Activated naive CD4-positive, alpha-beta T cell treated with anti-CD3 and anti-CD28 coated beads, Interleukin-2, amount 10 ng/mL, durations not matched to agents 7 days and 5 days (primary cell): ENCODE results near the gene PCDHA1.
"Not testable (repeated sequence)": the region's sequence is repeated elsewhere in the genome, so short reads cannot be mapped to it uniquely, and the experiment has no call there.

Source experiments
- CTCF ChIA-PET: fragments of 350-600 bp; sonication (Branson Sonifier 250); formaldehyde crosslinking; loops from one replicate; lab custom pipeline; 2021; ENCODE audit warnings: antibody characterized with exemption; lab: Charles Lee
- DNase-seq: peaks from one replicate; pipeline ENCODE4 v3.0.0-alpha.2; 2020
- H3K27ac Mint-ChIP-seq: one replicate; pipeline ENCODE4 v1.8.0; 2021; ENCODE audit warnings: mild to moderate bottlenecking, moderate library complexity, mixed read lengths
- H3K27me3 Mint-ChIP-seq: one replicate; pipeline ENCODE4 v1.8.0; 2021; ENCODE audit warnings: mild to moderate bottlenecking, mixed read lengths
- H3K36me3 Mint-ChIP-seq: one replicate; pipeline ENCODE4 v1.8.0; 2021; ENCODE audit warnings: mixed read lengths
- H3K4me1 Mint-ChIP-seq: one replicate; pipeline ENCODE4 v1.8.0; 2021; ENCODE audit warnings: mixed read lengths
- H3K4me3 Mint-ChIP-seq: one replicate; pipeline ENCODE4 v1.8.0; 2021; ENCODE audit warnings: mild to moderate bottlenecking, moderate library complexity, mixed read lengths
- H3K9me3 Mint-ChIP-seq: one replicate; pipeline ENCODE4 v1.8.0; 2021; ENCODE audit warnings: mixed read lengths

Gene PCDHA1

GRCh38 chr5:140855772-140856674 is 70.1 kb downstream of the PCDHA1 start, which contains the start of gene PCDHA10:
Gene PCDHA10, plus strand, starts transcription at chr5:140855897. Its CDS starts 152 bp downstream, at chr5:140856049.
- H3K4me3 Mint-ChIP-seq, result no peak within 1 kb of the TSS
- H3K36me3 Mint-ChIP-seq, result no peaks in the 10 kb centered on the region
- no peak for DNase-seq
- CTCF ChIA-PET, result interaction anchor here (1.0 kb wide), 1 partner anchor 13 kb away, joined by 3 read pairs; no protein-coding TSS in a partner anchor
- peak within 1 kb of the TSS; percentile 28 for H3K27ac Mint-ChIP-seq
- peaks cover 20% of the 10 kb centered on the region for H3K9me3 Mint-ChIP-seq
- H3K4me1 Mint-ChIP-seq, result no peaks in the 10 kb centered on the region
- H3K27me3 Mint-ChIP-seq, result peaks cover 4% of the 10 kb centered on the region

DNA sequence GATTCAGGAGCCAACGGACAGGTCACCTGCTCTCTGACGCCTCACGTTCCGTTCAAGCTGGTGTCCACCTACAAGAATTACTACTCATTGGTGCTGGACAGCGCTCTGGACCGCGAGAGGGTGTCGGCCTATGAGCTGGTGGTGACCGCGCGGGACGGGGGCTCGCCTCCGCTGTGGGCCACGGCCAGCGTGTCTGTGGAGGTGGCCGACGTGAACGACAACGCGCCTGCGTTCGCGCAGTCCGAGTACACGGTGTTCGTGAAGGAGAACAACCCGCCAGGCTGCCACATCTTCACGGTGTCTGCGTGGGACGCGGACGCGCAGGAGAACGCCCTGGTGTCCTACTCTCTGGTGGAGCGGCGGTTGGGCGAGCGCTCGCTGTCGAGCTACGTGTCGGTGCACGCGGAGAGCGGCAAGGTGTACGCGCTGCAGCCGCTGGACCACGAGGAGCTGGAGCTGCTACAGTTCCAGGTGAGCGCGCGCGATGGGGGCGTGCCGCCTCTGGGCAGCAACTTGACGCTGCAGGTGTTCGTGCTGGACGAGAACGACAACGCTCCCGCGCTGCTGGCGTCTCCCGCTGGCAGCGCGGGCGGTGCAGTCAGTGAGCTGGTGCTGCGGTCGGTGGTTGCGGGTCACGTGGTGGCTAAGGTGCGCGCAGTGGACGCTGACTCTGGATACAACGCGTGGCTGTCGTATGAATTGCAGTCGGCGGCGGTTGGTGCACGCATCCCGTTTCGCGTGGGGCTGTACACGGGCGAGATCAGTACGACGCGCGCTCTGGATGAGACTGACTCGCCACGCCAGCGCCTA is 71.4 kb downstream of the PCDHA1 start:
- Mint-ChIP-seq H3K4me1 (no peaks in the 10 kb centered on the region), H3K27me3 (peaks cover 4% of the 10 kb centered on the region), H3K9me3 (peaks cover 30% of the 10 kb centered on the region), H3K36me3 (no peaks in the 10 kb centered on the region), H3K4me3 (no peak overlapping the region), H3K27ac (peak overlapping the region; percentile 35)
- no peak for DNase-seq
- CTCF ChIA-PET, result no interaction called here

- Mint-ChIP-seq H3K27me3 (peaks cover 7% of the 10 kb centered on the region), H3K4me3 (no peak overlapping the region), H3K27ac (no peak overlapping the region), H3K9me3 (peaks cover 28% of the 10 kb centered on the region), H3K36me3 (no peaks in the 10 kb centered on the region), H3K4me1 (no peaks in the 10 kb centered on the region)
- CTCF ChIA-PET, result no interaction called here
- no peak for DNase-seq
Observed at GRCh38 chr5:140857987-140858240, 72.0 kb downstream of the PCDHA1 start.

DNA sequence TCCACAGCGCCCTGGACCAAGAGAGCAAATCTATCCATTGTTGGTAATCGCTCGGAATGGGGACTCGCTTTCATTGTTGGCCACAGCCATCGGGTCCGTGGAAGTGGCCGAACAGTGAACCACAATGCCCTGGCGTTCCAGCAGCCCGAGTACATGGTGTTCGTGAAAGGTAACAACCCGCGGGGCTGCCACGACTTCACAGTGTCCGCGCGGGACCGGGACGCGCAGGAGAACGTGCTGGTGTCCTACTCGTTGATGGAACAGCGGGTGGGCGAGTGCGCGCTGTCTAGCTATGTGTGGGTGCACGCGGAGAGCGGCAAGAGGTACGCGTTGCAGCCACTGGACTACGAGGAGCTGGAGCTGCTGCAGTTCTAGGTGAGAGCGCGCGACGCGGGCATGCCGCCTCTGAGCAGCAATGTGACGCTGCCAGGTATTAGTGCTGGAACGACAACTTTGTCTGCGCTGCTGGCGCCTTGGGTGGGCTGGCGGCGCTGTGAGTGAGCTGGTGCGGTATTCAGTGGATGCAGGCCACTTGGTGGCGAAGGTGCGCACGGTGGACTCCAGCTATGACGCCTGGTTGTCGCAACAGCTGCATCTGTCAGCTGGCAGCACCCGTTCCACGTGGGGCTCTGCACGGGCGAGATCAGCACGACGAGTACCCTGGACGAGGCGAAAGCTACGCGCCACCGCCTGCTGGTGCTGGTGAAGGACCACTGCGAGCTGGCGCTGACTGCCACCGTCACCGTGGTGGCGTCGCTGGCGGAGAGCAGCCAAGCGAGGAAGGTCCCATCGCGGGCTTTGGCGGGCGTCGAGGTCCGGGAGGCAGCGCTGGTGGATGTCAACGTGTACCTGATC is 76.7 kb downstream of the PCDHA1 start:
- CTCF ChIA-PET, result no interaction called here
- Mint-ChIP-seq H3K36me3 (no peaks in the 10 kb centered on the region), H3K4me1 (no peaks in the 10 kb centered on the region), H3K27ac (no peak overlapping the region), H3K9me3 (peaks cover 17% of the 10 kb centered on the region), H3K4me3 (no peak overlapping the region), H3K27me3 (peaks cover 3% of the 10 kb centered on the region)
- DNase-seq, result no peak

GRCh38 chr5:140868721-140869554 is 83.0 kb downstream of the PCDHA1 start, which contains the start of gene PCDHA11:
Gene PCDHA11, plus strand, starts transcription at chr5:140868957. Its CDS starts 147 bp downstream, at chr5:140869104.
- no peak for DNase-seq
- Mint-ChIP-seq H3K36me3 (peaks cover 2% of the 10 kb centered on the region), H3K27ac (no peak within 1 kb of the TSS), H3K9me3 (peaks cover 8% of the 10 kb centered on the region), H3K4me1 (no peaks in the 10 kb centered on the region), H3K27me3 (peaks cover 14% of the 10 kb centered on the region), H3K4me3 (no peak within 1 kb of the TSS)
- CTCF ChIA-PET, result interaction anchor here (1.0 to 1.5 kb wide), 3 partner anchors 12 to 174 kb away, joined by 3 to 4 read pairs (median 3); no protein-coding TSS in a partner anchor

DNA sequence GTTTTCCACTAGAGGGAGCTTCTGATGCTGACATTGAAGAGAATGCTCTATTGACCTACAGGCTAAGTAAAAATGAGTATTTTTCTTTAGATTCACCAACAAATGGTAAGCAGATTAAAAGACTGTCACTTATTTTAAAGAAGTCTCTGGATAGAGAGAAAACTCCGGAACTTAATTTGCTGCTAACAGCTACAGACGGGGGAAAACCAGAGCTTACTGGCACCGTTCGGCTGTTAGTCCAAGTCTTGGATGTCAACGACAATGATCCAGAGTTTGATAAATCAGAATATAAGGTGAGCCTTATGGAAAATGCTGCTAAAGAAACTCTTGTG is 83.6 kb downstream of the PCDHA1 start:
- Mint-ChIP-seq H3K4me3 (no peak overlapping the region), H3K4me1 (no peaks in the 10 kb centered on the region), H3K9me3 (peaks cover 10% of the 10 kb centered on the region), H3K36me3 (peaks cover 2% of the 10 kb centered on the region), H3K27ac (no peak overlapping the region), H3K27me3 (peaks cover 14% of the 10 kb centered on the region)
- no peak for DNase-seq
- CTCF ChIA-PET, result interaction anchor here (1.0 to 1.5 kb wide), 3 partner anchors 13 to 173 kb away, joined by 3 to 4 read pairs (median 3); no protein-coding TSS in a partner anchor

DNA sequence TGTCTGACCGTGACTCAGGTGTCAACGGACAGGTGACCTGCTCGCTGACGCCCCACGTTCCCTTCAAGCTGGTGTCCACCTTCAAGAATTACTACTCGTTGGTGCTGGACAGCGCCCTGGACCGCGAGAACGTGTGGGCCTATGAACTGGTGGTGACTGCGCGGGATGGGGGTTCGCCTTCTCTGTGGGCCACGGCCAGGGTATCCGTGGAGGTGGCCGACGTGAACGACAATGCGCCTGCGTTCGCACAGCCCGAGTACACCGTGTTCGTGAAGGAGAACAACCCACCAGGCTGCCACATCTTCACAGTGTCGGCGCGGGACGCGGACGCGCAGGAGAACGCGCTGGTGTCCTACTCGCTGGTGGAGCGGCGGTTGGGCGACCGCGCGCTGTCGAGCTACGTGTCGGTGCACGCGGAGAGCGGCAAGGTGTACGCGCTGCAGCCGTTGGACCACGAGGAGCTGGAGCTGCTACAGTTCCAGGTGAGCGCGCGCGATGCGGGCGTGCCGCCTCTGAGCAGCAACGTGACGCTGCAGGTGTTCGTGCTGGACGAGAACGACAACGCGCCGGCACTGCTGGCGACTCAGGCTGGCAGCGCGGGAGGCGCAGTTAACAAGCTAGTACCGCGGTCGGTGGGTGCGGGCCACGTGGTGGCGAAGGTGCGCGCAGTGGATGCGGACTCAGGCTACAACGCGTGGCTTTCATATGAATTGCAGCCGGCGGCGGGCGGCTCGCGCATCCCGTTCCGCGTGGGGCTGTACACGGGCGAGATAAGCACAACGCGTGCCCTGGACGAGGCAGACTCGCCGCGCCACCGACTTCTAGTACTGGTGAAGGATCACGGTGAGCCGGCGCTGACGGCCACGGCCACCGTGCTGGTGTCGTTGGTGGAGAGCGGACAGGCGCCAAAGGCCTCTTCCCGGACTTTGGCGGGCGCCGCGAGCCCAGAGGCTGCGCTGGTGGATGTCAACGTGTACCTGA is 84.6 kb downstream of the PCDHA1 start:
- CTCF ChIA-PET, result interaction anchor here (1.2 to 1.5 kb wide), 2 partner anchors 14 to 172 kb away, joined by 3 to 4 read pairs; no protein-coding TSS in a partner anchor
- Mint-ChIP-seq H3K27ac (peak overlapping the region; percentile 42), H3K27me3 (peaks cover 17% of the 10 kb centered on the region)

GRCh38 chr5:140875085-140876065 is 89.4 kb downstream of the PCDHA1 start, which contains the start of gene PCDHA12:
Gene PCDHA12, plus strand, starts transcription at chr5:140875308. Its CDS starts 165 bp downstream, at chr5:140875473.
- peaks cover 14% of the 10 kb centered on the region for H3K9me3 Mint-ChIP-seq
- CTCF ChIA-PET, result no interaction called here
- DNase-seq, result no peak
- peaks cover 14% of the 10 kb centered on the region for H3K27me3 Mint-ChIP-seq
- no peaks in the 10 kb centered on the region for H3K36me3 Mint-ChIP-seq
- H3K4me1 Mint-ChIP-seq, result no peaks in the 10 kb centered on the region
- H3K27ac Mint-ChIP-seq, result peak within 1 kb of the TSS; percentile 58
- no peak within 1 kb of the TSS for H3K4me3 Mint-ChIP-seq

More for the DNA sequence above, 84.6 kb downstream of the PCDHA1 start:
- DNase-seq, result no peak
- Mint-ChIP-seq H3K4me3 (no peak overlapping the region), H3K36me3 (peaks cover 2% of the 10 kb centered on the region), H3K4me1 (no peaks in the 10 kb centered on the region), H3K9me3 (peaks cover 12% of the 10 kb centered on the region)

- H3K27me3 Mint-ChIP-seq, H3K4me3 Mint-ChIP-seq: not testable (repeated sequence)
Observed at GRCh38 chr5:140876541-140877261, 90.8 kb downstream of the PCDHA1 start.

DNA sequence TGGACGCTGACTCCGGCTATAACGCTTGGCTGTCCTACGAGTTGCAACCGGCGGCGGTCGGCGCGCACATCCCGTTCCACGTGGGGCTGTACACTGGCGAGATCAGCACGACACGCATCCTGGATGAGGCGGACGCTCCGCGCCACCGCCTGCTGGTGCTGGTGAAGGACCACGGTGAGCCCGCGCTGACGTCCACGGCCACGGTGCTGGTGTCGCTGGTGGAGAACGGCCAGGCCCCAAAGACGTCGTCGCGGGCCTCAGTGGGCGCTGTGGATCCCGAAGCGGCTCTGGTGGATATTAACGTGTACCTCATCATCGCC is 91.3 kb downstream of the PCDHA1 start:
- H3K9me3 Mint-ChIP-seq, result peaks cover 18% of the 10 kb centered on the region
- DNase-seq, result no peak
- no peaks in the 10 kb centered on the region for H3K36me3 Mint-ChIP-seq
- H3K27ac Mint-ChIP-seq, result peak overlapping the region; percentile 58
- H3K4me1 Mint-ChIP-seq, result no peaks in the 10 kb centered on the region
- peaks cover 11% of the 10 kb centered on the region for H3K27me3 Mint-ChIP-seq
- CTCF ChIA-PET, result no interaction called here
- no peak overlapping the region for H3K4me3 Mint-ChIP-seq

More at GRCh38 chr5:140876541-140877261, 90.8 kb downstream of the PCDHA1 start:
- CTCF ChIA-PET, DNase-seq, H3K27ac Mint-ChIP-seq, H3K36me3 Mint-ChIP-seq, H3K4me1 Mint-ChIP-seq: not testable (repeated sequence)
- H3K9me3 Mint-ChIP-seq, result peaks cover 18% of the 10 kb centered on the region
